ENCODE measurements around the gene GYS1. TPM values are rescaled to one million over a fixed set of nuclear protein-coding genes. Genes with fewer than 3 reads are reported as not detected.
A peak's percentile ranks its signal among the peaks of the same experiment; 100 is the strongest.
"Not testable (repeated sequence)": the region's sequence is repeated elsewhere in the genome, so short reads cannot be mapped to it uniquely, and the experiment has no call there.

GYS1 gene
- total and polyA plus RNA-seq, 2 of the 8 experiments (the other 6 are each of a cell fraction or from before 2014, with no cell fraction given), result 30.0 to 38.7 TPM

GRCh38 chr19:49031642-49032301 lies 38.7 kb upstream of the GYS1 start, which contains the start of gene CGB2 (continued):
- TF ChIP-seq KDM1A (IDR thresholded peaks at IDR 0.05; ENCODE audit: borderline replicate concordance, low read length), result 0 out of 2 replicates have a peak, but pooled peaks have one; percentile 16
- TF ChIP-seq, protein P1, sequence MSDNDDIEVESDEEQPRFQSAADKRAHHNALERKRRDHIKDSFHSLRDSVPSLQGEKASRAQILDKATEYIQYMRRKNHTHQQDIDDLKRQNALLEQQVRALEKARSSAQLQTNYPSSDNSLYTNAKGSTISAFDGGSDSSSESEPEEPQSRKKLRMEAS (IDR thresholded peaks at IDR 0.05), result peak; percentile 62; the same call in 1 of the 2 replicates
- peak; percentile 76 for TF ChIP-seq CREB1 (IDR thresholded peaks at IDR 0.05)

DNA sequence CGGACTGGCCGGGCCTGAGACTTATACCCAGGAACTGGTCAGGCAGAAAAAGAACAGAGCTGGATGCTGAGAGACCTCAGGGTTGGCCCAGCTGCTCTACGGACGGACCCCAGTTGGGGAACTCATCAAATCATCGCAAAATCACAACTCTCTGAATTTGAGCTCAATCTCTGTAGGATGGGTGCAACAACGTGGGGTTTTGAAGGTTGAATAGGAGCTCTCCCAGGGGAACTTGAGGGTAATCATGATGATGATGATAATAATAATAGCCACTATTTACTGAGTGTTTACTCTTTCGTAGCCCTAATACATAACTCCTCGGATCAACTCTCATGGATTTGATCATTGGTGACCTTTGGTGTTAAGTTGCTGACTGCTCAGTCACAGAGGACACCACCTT lies 37.2 kb upstream of the GYS1 start:
- H3K79me2 ChIP-seq (ENCODE audit: control insufficient read depth in 1 of 2, insufficient read depth in 2 of 2, low read length in 2 of 2); H2BK20ac ChIP-seq (ENCODE audit: low read length); DNase-seq (ENCODE audit: low read depth in 1 of 2, low spot score in 2 of 2): not testable (repeated sequence)

More for the DNA sequence above, 37.2 kb upstream of the GYS1 start:
- H2BK15ac ChIP-seq (ENCODE audit: low read length); H3K4me3 ChIP-seq (ENCODE audit: extremely low read depth in 1 of 4, insufficient read depth in 2 of 4, low read depth in 3 of 4, low read length in 4 of 4); H2AFZ ChIP-seq (ENCODE audit: low read length); H3K79me1 ChIP-seq (ENCODE audit: low read depth, low read length); H4K20me1 ChIP-seq (replicated peaks in 1 of 2; ENCODE audit: control insufficient read depth in 1 of 2, insufficient read depth in 2 of 2, low read length in 2 of 2); H3K18ac ChIP-seq (ENCODE audit: extremely low read depth, low read length); H4K91ac ChIP-seq (replicated peaks; ENCODE audit: insufficient read length, low read length); H3K56ac ChIP-seq (replicated peaks; ENCODE audit: insufficient read length, low read depth, low read length); H3K23ac ChIP-seq (ENCODE audit: insufficient read length); POLR2A ChIA-PET (ENCODE audit: partially characterized antibody); H4K5ac ChIP-seq (ENCODE audit: insufficient read length, low read depth, low read length); H2AK5ac ChIP-seq (ENCODE audit: low read depth, low read length); H4K8ac ChIP-seq (ENCODE audit: extremely low read depth, insufficient read depth, low read length); H3K14ac ChIP-seq (ENCODE audit: insufficient read length); H3K9me3 ChIP-seq (ENCODE audit: insufficient read depth in 2 of 2, low read depth in 1 of 2, low read length in 1 of 2); H3K27me3 ChIP-seq (replicated peaks in 1 of 4; ENCODE audit: control insufficient read depth in 3 of 4, extremely low read depth in 1 of 4, insufficient read depth in 3 of 4, low read length in 3 of 4); H3K4me1 ChIP-seq (replicated peaks in 1 of 4; ENCODE audit: control insufficient read depth in 3 of 4, insufficient read depth in 4 of 4, low read length in 3 of 4); H2BK12ac ChIP-seq (ENCODE audit: low read depth, low read length); FAIRE-seq; H3K27ac ChIP-seq (ENCODE audit: low read depth, low read length); H3K36me3 ChIP-seq (ENCODE audit: control insufficient read depth in 2 of 4, insufficient read depth in 4 of 4, low read length in 3 of 4); H3K9ac ChIP-seq (replicated peaks in 1 of 4; ENCODE audit: extremely low read depth in 1 of 4, low read depth in 3 of 4, low read length in 3 of 4); H3K4ac ChIP-seq (replicated peaks; ENCODE audit: insufficient read length, low read depth, low read length); H3K4me2 ChIP-seq (ENCODE audit: insufficient read depth in 1 of 2, low read depth in 2 of 2, low read length in 2 of 2); H3K23me2 ChIP-seq (ENCODE audit: low read depth, low read length); H2BK120ac ChIP-seq (replicated peaks; ENCODE audit: low read depth, low read length); H2BK5ac ChIP-seq (ENCODE audit: low read depth, low read length): not testable (repeated sequence)
- CTCF ChIA-PET (ENCODE audit: partially characterized antibody), result interaction anchor here (0.5 to 2.5 kb wide), 2 partner anchors 11 to 33 kb away, joined by 3 to 9 read pairs; a partner anchor contains a TSS
- WGBS, 2 experiments (ENCODE audit: extremely low coverage in 1 of 2, insufficient coverage in 1 of 2, insufficient read length in 1 of 2, insufficient replicate concordance in 2 of 2, low coverage in 1 of 2, low lambda C conversion rate in 2 of 2, missing lambda C conversion rate in 1 of 2), result 92% methylated on average over 4 of the region's 8 CpGs; no CpG with 5 or more reads in 1 of the 2 experiments

Measured in H1 (cell line).